Ascending aorta (tissue), 2 donors: ENCODE measurements around the gene TMEM252. TPM values are rescaled to one million over a fixed set of nuclear protein-coding genes. Genes with fewer than 3 reads are reported as not detected.

ENCODE experiments used
- DNase-seq, 2 donors: peaks; one replicate each; pipeline ENCODE4 v3.0.0-alpha.2; 2019; ENCODE audit warnings: low spot score in 2 of 2
- H3K27ac ChIP-seq, 2 donors: fragments of 200-600 bp; sonication (generic); one replicate each; pipeline ENCODE4 v1.5.1; 2016 to 2017; ENCODE audit warnings: mild to moderate bottlenecking in 1 of 2
- H3K27me3 ChIP-seq: fragments of 200-600 bp; sonication (generic); one replicate; pipeline ENCODE4 v1.5.1; 2017
- H3K36me3 ChIP-seq, 2 donors: fragments of 200-600 bp; sonication (generic); one replicate each; pipeline ENCODE4 v1.5.1; 2016
- H3K4me1 ChIP-seq, 2 donors: fragments of 200-600 bp; sonication (generic); one replicate each; pipeline ENCODE4 v1.5.1; 2016 to 2017; ENCODE audit warnings: mild to moderate bottlenecking in 1 of 2
- H3K4me3 ChIP-seq, 2 donors: fragments of 200-600 bp; sonication (generic); one replicate each; pipeline ENCODE4 v1.5.1; 2016 to 2017; ENCODE audit warnings: mild to moderate bottlenecking in 1 of 2
- H3K9me3 ChIP-seq, 2 donors: fragments of 200-600 bp; sonication (generic); one replicate each; pipeline ENCODE4 v1.5.1; 2016
- CTCF ChIP-seq, 3 experiments: fragments of 200-600 bp in 2 of 3; fragments of 450-650 bp in 1 of 3; sonication (generic) in 2 of 3; IDR thresholded peaks; one replicate each; pipeline ENCODE4 v1.5.1; 2016 to 2019; ENCODE audit warnings: antibody characterized with exemption in 3 of 3, mild to moderate bottlenecking in 1 of 3, moderate library complexity in 1 of 3
- intact Hi-C: fragments of 100-400 bp; cut with DNase I; formaldehyde crosslinking; loops from one replicate; pipeline ENCODE4 v1.15.1; 2023
- total RNA-seq: library from RNA; depleted of rRNA; stranded (reverse); fragments of >200 nt; gene quantifications from one replicate; pipeline ENCODE4 v1.1.0, GENCODE V29; 2016

The TMEM252 gene
- total RNA-seq, 1 donor from 2014 or later, result not detected

- TF ChIP-seq CTCF (IDR thresholded peaks at IDR 0.05), result peak in 1 of 3 experiments; percentile 15
- no peaks in the 10 kb centered on the region for H3K4me1 ChIP-seq
- H3K36me3 ChIP-seq, result peaks cover 0 to 15% of the 10 kb centered on the region in 2 donors
- peak in 1 of 2 donors; percentile 78 for DNase-seq
- no peaks in the 10 kb centered on the region for H3K9me3 ChIP-seq
- no peak overlapping the region for H3K4me3 ChIP-seq
- H3K27me3 ChIP-seq, result no peaks in the 10 kb centered on the region
- peak overlapping the region; percentile 9 to 43 for H3K27ac ChIP-seq
- intact Hi-C loops, result no loop called here
Observed at GRCh38 chr9:68530618-68531017, 10.1 kb downstream of the TMEM252 start.

DNA sequence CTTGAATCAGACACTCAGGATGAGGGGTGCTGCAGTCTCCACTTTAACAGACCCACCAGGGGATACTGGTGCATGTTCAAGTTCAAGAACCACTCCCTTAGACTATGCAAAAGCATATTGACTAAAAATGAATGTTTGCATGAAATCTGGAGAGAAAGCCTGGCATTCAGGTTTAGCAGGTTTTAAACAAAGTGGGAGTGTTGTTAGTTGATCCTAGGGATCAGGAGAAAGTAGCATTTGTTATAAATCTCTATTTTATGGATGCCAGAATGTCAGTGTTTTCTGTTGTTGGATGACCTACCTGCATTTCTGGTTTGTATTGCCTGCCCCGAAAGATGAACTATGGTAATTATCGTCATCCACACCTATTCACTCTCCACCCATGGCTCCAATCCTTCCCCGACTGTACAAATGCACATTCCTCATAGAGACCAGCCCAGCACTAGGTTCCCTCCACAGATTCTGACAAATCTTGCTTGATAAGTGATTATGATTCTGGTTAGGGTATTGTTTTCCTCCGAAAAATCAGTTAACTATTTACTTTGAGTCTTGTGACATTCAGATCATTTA lies 17.2 kb downstream of the TMEM252 start:
- intact Hi-C loops, result no loop called here
- Histone ChIP-seq H3K27ac (no peak overlapping the region), H3K9me3 (no peaks in the 10 kb centered on the region), H3K36me3 (no peaks in the 10 kb centered on the region), H3K4me3 (no peak overlapping the region), H3K27me3 (no peaks in the 10 kb centered on the region), H3K4me1 (no peaks in the 10 kb centered on the region)
- no peak for TF ChIP-seq CTCF (IDR thresholded peaks at IDR 0.05)
- no peak for DNase-seq

GRCh38 chr9:68522954-68523353 lies 17.7 kb downstream of the TMEM252 start:
- Histone ChIP-seq H3K27me3 (no peaks in the 10 kb centered on the region), H3K9me3 (peaks cover 0 to 2% of the 10 kb centered on the region in 2 donors), H3K4me1 (no peaks in the 10 kb centered on the region), H3K36me3 (peaks cover 2% of the 10 kb centered on the region in 2 donors), H3K27ac (no peak overlapping the region), H3K4me3 (no peak overlapping the region)
- TF ChIP-seq CTCF (IDR thresholded peaks at IDR 0.05), result no peak
- DNase-seq, result no peak
- intact Hi-C loops, result no loop called here

DNA sequence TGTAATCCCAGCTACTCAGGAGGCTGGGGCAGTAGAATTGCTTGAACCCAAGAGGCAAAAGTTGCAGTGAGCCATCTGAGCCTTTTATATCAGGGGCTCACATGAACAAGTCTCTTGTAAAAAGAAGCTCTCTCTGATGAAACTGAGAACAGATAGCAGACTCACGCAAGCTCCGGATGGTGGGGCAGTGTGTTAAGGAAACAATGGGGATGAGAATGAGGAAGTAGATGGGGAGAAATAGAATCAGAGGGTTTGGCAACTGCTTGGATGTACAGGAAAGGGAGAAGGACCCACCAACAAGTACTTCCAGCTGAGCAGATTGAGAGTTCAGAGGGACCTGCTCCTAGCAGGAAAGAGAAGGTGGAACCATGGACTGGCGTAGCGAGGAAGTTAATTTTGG lies 18.6 kb downstream of the TMEM252 start:
- intact Hi-C loops, result no loop called here
- peaks cover 4 to 7% of the 10 kb centered on the region in 2 donors for H3K36me3 ChIP-seq
- no peak for DNase-seq
- peaks cover 0 to 6% of the 10 kb centered on the region in 2 donors for H3K9me3 ChIP-seq
- TF ChIP-seq CTCF (IDR thresholded peaks at IDR 0.05), result no peak
- H3K4me3 ChIP-seq, result no peak overlapping the region
- H3K27me3 ChIP-seq, result no peaks in the 10 kb centered on the region
- H3K27ac ChIP-seq, result no peak overlapping the region
- no peaks in the 10 kb centered on the region for H3K4me1 ChIP-seq

DNA sequence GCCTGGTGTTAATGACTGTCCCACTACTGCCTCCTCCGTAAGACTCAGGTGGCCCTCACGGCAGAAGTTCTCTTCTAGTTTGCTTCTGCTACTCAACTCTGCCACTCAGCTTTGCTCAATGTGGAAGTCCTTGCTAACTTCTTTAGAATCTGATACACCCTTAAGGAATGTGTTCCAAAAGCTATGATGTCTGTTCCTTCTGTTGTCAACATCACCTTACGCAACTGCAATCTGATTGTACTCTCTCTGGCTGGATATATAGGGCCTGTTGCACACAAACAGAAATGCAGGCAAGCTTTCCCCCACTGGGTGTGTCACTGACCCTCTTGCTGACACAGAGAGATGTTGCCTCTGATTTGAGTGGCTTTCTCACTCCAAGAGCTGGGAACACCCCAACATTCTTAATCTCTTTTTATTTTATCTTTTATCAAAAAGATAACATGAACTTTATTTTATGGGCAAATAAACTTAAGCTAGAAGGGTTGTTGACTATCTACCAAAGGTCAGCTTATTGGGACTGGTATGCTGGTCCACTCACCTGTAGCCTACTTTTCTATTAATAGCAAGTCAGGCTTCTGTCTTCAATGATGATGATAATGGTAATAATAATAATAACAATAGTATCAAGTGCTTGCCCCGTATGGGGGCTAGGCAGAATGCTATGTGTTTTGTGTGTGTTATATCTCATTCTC lies 25.2 kb downstream of the TMEM252 start:
- Histone ChIP-seq H3K27me3 (no peaks in the 10 kb centered on the region), H3K4me3 (no peak overlapping the region), H3K27ac (peak overlapping the region; percentile 4 to 44), H3K4me1 (peaks cover 0 to 10% of the 10 kb centered on the region in 2 donors), H3K36me3 (peaks cover 7 to 10% of the 10 kb centered on the region in 2 donors), H3K9me3 (peaks cover 0 to 6% of the 10 kb centered on the region in 2 donors)
- no peak for TF ChIP-seq CTCF (IDR thresholded peaks at IDR 0.05)
- intact Hi-C loops, result no loop called here
- peak in 1 of 2 donors; percentile 81 for DNase-seq
